ENCODE measurements around the gene EFCAB14. TPM values are rescaled to one million over a fixed set of nuclear protein-coding genes. Genes with fewer than 3 reads are reported as not detected.
"Not testable (repeated sequence)": the region's sequence is repeated elsewhere in the genome, so short reads cannot be mapped to it uniquely, and the experiment has no call there.

Gene EFCAB14
- total RNA-seq, 1 donor from 2014 or later, result 55.3 TPM

DNA sequence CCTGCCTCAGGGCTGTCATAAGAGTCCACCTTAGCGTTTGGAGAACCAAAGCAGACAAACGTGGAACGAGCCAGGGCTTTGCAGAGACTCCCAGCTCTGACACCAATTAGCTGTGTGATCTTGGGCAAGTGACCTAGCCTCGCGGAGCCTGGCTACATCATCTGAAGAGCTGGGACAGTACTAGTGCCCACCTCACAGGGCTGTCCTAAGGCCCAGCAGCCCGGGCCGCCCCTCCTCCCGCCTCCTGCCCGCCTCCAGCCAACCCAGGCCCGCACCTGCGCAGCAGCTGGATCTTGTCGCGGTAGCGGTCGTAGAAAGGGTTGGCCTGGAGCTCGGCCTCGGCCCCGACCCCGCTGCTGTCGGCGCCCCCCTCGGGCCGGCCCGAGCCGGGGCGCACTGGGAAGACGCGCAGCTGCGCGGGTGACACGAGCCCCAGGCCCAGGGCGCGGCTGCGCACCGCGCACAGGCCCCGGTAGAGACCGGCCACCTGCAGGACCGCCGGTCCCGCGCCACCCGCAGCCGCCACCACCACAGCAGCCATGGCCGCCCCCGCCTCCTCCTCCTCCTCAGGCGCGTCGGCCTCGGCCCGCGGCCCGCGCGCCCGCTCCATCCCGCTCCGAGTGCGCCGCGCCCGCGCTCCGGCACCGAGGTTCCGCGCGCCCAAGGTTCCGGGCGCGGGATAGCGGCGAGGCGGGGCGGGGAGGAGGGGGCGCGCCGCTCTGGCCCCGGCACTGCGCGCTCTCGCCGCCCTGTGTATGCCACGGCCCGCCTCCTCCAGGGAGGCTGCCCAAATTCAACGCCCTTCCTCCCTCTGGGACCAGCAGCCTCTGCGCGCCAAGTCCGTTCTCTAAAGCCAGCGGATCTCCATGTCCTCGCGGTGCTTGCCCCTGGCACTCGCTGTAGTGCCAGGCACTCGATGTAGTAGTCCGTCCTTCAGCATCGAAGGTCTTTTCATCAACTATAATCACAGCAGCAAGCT lies 50.8 kb downstream of the EFCAB14 start, which contains the start of gene ATPAF1:
Gene ATPAF1, minus strand, starts transcription at position 583 of the 979 bp plus-strand sequence. Its CDS starts 42 bp downstream, at position 541.
- intact Hi-C loops (cut with micrococcal nuclease), result no loop called here
- ATAC-seq (peak; percentile 95), DNase-seq (peak; percentile 86)

- DNase-seq (no peak), ATAC-seq (no peak)
- intact Hi-C loops (cut with micrococcal nuclease), result no loop called here
Measured at GRCh38 chr1:46665983-46666382, 52.9 kb downstream of the EFCAB14 start.

- DNase-seq; intact Hi-C loops (cut with micrococcal nuclease); ATAC-seq: not testable (repeated sequence)
Measured at GRCh38 chr1:46662919-46663318, 56.0 kb downstream of the EFCAB14 start.

DNA sequence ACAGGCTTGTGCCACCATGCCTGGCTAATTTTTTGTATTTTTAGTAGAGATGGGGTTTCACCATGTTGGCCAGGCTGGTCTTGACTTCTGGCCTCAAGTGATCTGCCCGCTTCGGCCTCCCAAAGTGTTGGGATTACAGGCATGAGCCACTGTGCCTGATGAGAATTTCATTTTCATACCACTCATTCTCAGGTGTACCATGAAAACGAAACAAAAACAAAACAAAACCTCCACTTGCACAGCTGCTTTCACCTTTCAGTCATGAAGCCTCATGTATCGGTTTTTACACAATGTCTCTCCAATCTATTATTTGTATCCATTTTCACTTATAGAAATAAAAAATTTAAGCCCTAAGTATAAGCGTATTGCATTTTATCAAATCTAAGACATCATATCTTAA lies 58.8 kb downstream of the EFCAB14 start:
- DNase-seq; intact Hi-C loops (cut with micrococcal nuclease); ATAC-seq: not testable (repeated sequence)

DNA sequence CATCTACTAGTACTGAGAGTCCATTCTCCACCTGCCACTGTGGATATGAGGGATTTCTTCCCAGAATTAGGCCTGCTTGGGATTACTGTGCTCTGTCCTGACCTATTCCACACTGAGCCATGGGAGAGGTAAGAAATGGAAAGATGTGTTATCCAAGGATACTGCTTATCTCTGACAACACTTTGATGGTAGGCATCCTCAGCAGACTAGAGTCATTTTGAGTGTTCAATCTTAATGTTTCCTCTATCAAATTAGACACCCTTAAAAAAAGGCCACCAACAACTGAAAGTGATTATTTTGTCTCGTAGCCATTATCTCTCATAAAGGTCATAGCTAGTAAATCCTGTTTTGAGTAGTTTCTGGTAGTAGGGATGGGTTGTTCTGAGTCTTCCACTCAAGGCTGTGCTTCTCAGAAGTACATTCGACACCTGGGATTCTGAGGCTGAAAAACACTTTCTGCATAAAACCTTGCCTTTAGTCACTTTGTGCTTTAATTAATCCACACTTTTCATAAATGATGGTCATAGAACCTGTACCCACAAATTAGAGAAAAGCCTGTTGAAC lies 59.5 kb downstream of the EFCAB14 start:
- intact Hi-C loops (cut with micrococcal nuclease), result no loop called here
- no peak for DNase-seq
- ATAC-seq, result no peak

- DNase-seq, result no peak
- intact Hi-C loops (cut with micrococcal nuclease), result no loop called here
- no peak for ATAC-seq
Measured at GRCh38 chr1:46657775-46658174, 61.1 kb downstream of the EFCAB14 start.

GRCh38 chr1:46656643-46657042 lies 62.3 kb downstream of the EFCAB14 start:
- DNase-seq, result no peak
- intact Hi-C loops (cut with micrococcal nuclease), result no loop called here
- ATAC-seq, result peak; percentile 73

DNA sequence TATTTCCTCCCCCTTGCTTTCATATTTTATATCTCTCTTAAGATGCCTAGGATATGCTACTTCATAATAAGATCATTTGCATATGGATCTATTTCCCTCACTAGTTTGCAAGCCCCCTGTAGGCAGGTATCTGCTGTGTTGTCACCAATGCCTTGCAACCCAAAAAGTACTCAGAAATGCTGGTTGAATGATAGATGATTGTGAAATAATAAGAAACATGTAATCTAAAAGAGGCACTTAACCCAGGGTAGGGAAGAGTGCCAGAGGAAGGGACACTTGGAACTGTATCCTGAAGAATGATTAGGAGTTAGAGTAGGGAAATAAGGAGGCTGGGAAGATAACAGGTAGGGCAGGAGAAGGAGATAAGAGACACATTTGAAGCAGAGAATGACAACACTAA lies 63.1 kb downstream of the EFCAB14 start:
- ATAC-seq, result no peak
- intact Hi-C loops (cut with micrococcal nuclease), result no loop called here

DNA sequence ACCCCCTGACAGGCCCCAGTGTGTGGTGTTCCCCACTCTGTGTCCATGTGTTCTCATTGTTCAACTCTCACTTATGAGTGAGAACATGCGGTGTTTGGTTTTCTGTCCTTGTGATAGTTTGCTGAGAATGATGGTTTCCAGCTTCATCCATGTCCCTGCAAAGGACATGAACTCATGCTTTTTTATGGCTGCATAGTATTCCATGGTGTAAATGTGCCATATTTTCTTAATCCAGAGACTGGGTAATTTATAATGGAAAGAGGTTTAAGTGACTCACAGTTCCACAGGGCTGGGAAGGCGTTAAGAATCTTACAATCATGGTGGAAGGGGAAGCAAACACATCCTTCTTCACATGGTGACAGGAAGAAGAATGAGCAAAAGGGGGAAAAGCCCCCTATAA lies 64.2 kb downstream of the EFCAB14 start:
- DNase-seq; ATAC-seq; intact Hi-C loops (cut with micrococcal nuclease): not testable (repeated sequence)

More for the DNA sequence above, 63.1 kb downstream of the EFCAB14 start:
- no peak for DNase-seq

DNA sequence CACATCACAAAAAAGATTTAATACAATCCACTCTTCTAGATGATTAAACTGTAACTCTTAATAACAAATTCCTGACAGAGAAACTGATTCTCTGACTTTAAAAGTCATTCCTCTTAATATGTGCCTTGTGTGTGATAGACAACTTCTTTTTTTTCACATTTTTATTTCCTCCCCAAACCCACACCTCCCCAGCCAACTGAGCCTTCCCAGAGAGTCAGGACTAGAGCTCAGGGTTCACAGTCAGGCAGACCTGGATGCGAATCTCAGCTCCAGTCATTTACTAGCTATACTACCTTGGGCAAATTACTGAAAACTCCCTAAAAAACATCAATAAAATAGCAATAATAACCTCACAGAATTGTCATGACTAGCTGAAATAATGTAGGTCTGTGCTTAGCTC lies 64.9 kb downstream of the EFCAB14 start:
- intact Hi-C loops (cut with micrococcal nuclease), result no loop called here
- ATAC-seq, result no peak
- no peak for DNase-seq

GRCh38 chr1:46653405-46653958 lies 65.4 kb downstream of the EFCAB14 start:
- ATAC-seq (no peak), DNase-seq (no peak)
- intact Hi-C loops (cut with micrococcal nuclease), result no loop called here

DNA sequence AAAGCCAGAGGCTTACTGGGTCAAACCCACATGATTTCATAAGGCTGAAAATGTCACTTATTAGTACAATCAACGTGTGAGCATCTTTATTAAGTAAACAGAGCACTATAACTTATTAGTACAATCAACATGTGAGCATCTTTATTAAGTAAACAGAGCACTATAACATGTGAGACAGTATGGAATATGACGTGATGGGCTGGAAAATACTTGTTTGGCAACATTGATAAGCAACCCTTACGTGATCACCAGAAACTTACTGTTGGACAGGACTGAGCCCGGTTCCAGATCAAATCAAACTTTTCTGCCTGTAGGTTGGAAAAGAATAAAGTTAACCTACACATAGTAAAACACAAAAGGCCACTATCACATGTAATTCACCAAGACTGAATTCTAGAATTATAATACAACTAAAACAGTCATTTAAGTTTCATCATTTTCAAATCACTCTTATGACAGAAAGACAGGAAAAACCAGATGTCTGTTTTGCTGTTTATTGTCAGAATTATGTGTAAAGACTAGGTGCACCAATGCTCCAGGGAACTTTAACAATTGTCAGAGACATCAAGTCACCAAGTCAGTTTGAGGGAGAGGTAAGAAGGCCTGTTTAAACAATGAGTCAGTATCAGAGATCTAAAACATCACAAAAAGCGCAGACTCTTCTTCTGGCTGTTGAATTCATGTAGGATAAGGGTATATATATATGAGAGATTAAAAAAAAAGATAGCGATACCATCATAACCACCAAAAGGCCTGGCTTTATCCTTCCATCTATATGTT lies 66.4 kb downstream of the EFCAB14 start:
- no peak for DNase-seq
- intact Hi-C loops (cut with micrococcal nuclease), result no loop called here
- no peak for ATAC-seq

DNA sequence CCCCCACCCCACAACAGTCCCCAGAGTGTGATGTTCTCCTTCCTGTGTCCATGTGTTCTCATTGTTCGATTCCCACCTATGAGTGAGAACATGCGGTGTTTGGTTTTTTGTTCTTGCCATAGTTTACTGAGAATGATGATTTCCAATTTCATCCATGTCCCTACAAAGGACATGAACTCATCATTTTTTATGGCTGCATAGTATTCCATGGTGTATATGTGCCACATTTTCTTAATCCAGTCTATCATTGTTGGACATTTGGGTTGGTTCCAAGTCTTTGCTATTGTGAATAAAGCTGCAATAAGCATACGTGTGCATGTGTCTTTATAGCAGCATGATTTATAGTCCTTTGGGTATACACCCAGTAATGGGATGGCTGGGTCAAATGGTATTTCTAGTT lies 67.8 kb downstream of the EFCAB14 start:
- intact Hi-C loops (cut with micrococcal nuclease); ATAC-seq; DNase-seq: not testable (repeated sequence)

DNA sequence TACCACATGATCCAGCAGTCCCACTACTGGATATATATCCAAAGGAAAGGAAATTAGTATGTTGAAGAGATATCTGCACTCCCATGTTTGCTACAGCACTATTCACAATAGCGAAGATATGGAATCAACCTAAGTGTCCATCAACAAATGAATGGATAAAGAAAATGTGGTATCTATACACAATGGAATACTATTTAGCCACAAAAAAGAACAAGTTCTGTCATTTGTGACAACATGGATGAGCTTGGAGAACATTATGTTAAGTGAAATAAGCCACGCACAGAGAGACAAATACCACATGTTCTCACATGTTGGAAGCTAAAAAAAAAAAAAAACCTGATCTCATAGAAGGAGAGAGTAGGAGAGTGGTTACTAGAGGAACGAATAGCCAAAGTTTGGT lies 68.4 kb downstream of the EFCAB14 start:
- no peak for ATAC-seq
- intact Hi-C loops (cut with micrococcal nuclease), result no loop called here
- no peak for DNase-seq

- intact Hi-C loops (cut with micrococcal nuclease), result no loop called here
- DNase-seq (no peak), ATAC-seq (no peak)
Measured at GRCh38 chr1:46649764-46650163, 69.2 kb downstream of the EFCAB14 start.

DNA sequence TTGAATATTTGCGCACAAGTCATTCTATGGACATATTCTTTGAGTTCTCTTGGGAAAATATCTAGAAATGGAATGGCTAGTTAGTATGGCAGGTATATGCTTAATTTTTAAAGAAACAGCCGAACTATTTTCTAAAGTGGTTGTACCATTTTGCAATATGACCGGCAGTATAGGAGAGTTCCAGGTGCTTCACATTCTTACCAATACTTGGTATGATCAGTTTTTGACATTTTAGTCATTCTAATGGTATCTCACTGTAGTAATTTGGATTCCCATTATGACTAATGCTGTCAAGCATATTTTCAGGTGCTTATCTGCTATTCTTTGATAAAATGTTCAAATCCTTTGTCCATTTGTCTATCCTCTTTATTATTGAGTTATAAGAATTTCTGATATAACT lies 71.3 kb downstream of the EFCAB14 start:
- intact Hi-C loops (cut with micrococcal nuclease), result no loop called here
- DNase-seq (no peak), ATAC-seq (no peak)

- intact Hi-C loops (cut with micrococcal nuclease), result no loop called here
- no peak for ATAC-seq
- DNase-seq, result no peak
Measured at GRCh38 chr1:46646844-46647243, 72.1 kb downstream of the EFCAB14 start.

DNA sequence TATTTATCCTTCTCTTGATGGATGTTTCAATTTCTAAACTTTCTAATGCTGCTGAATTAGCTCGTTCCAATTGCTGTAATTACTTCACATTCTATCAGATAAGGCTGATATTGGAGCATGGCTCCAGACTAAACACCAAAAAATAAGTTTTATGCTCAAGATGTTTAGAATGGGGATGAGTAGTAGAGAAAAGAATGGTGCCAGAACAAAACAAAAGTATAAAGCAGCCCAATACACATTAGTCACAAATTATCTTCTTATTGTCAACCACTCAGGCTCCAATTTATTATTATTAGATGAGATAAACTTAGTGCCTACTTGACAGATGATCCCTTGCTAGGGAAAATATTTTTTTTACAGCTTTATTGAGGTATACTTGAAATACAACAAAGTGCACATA lies 72.6 kb downstream of the EFCAB14 start:
- DNase-seq (no peak), ATAC-seq (no peak)
- intact Hi-C loops (cut with micrococcal nuclease), result no loop called here

GRCh38 chr1:46645815-46646214 lies 73.1 kb downstream of the EFCAB14 start:
- no peak for ATAC-seq
- no peak for DNase-seq
- intact Hi-C loops (cut with micrococcal nuclease), result no loop called here

Data from left ventricle myocardium superior (tissue), 1 donor.